IMR-90 (cell line): ENCODE data around the gene CCDC152. TPM values are rescaled to one million over a fixed set of nuclear protein-coding genes. Genes with fewer than 3 reads are reported as not detected.

Source experiments
- ATAC-seq: fragments of 200-7000 bp; cut with Tn5 transposase; 2 replicates; pipeline ENCODE4 v1.9.1; 2020; ENCODE audit warnings: low read depth, mild to moderate bottlenecking, moderate library complexity
- BruUV-seq: library from RNA; stranded (reverse); fragments of 400-500 nt; replicated peaks from 2 replicates; lab custom pipeline; 2021; lab: Mats Ljungman, UMichigan
- CTCF ChIA-PET: fragments of 300-600 bp; formaldehyde crosslinking; extraction: SDS; loops from one replicate; lab custom pipeline; 2021; ENCODE audit warnings: antibody characterized with exemption; lab: Yijun Ruan, JAX
- POLR2A ChIA-PET: fragments of 300-600 bp; sonication (Branson Sonifier 250); formaldehyde crosslinking; loops from one replicate; lab custom pipeline; 2022; ENCODE audit warnings: antibody characterized with exemption; ENCODE audit not compliant: unreplicated experiment; lab: Charles Lee
- DNase-seq: peaks from one replicate; pipeline ENCODE4 v3.0.0; 2013
- H2AFZ ChIP-seq: replicated peaks from 2 replicates; pipeline ENCODE3; 2013; ENCODE audit warnings: low read length, mild to moderate bottlenecking; ENCODE audit not compliant: poor library complexity
- H2AK5ac ChIP-seq: 2 replicates; pipeline ENCODE4 v1.6.1; 2013; ENCODE audit warnings: low read depth, low read length, inconsistent platforms
- H2AK9ac ChIP-seq: replicated peaks from 2 replicates; pipeline ENCODE3; 2013; ENCODE audit warnings: mild to moderate bottlenecking, low read depth, low read length, moderate library complexity; ENCODE audit not compliant: poor library complexity
- H2BK120ac ChIP-seq: 2 replicates; pipeline ENCODE4 v1.6.1; 2013; ENCODE audit warnings: low read depth, low read length, inconsistent platforms
- H2BK15ac ChIP-seq: 3 replicates; pipeline ENCODE4 v1.6.1; 2013; ENCODE audit warnings: low read depth, low read length, inconsistent platforms
- H2BK20ac ChIP-seq: 2 replicates; pipeline ENCODE4 v1.6.1; 2013; ENCODE audit warnings: low read depth, mild to moderate bottlenecking, inconsistent platforms, low read length, moderate library complexity
- H2BK5ac ChIP-seq: 2 replicates; pipeline ENCODE4 v1.6.1; 2013; ENCODE audit warnings: mild to moderate bottlenecking, low read depth, low read length, inconsistent platforms; ENCODE audit not compliant: poor library complexity, severe bottlenecking
- H3K14ac ChIP-seq: replicated peaks from 2 replicates; pipeline ENCODE4 v1.6.1; 2013; ENCODE audit warnings: low read depth, low read length, inconsistent platforms
- H3K18ac ChIP-seq: 2 replicates; pipeline ENCODE4 v1.6.1; 2013; ENCODE audit warnings: low read depth, low read length, control low read depth
- H3K23ac ChIP-seq: 2 replicates; pipeline ENCODE4 v1.6.1; 2013; ENCODE audit warnings: low read depth, low read length, inconsistent platforms
- H3K27ac ChIP-seq: 2 replicates; pipeline ENCODE4 v1.5.1; 2013; ENCODE audit warnings: mild to moderate bottlenecking, control low read depth, low read length; ENCODE audit not compliant: insufficient read depth
- H3K27me3 ChIP-seq: 2 replicates; pipeline ENCODE4 v1.6.1; 2013; ENCODE audit warnings: low read length; ENCODE audit not compliant: control insufficient read depth, insufficient read depth
- H3K36me3 ChIP-seq: 2 replicates; pipeline ENCODE4 v1.6.1; 2013; ENCODE audit warnings: low read length, mixed read lengths; ENCODE audit not compliant: control insufficient read depth, insufficient read depth
- H3K4ac ChIP-seq: 2 replicates; pipeline ENCODE4 v1.6.1; 2013; ENCODE audit warnings: low read depth, low read length, inconsistent platforms
- H3K4me1 ChIP-seq: 2 replicates; pipeline ENCODE4 v1.6.1; 2013; ENCODE audit warnings: low read length, mixed read lengths; ENCODE audit not compliant: control insufficient read depth, insufficient read depth
- H3K4me2 ChIP-seq: 2 replicates; pipeline ENCODE4 v1.6.1; 2013; ENCODE audit warnings: low read depth, mild to moderate bottlenecking, control low read depth, low read length, moderate library complexity
- H3K4me3 ChIP-seq: 2 replicates; pipeline ENCODE4 v1.5.1; 2013; ENCODE audit warnings: low read depth, mild to moderate bottlenecking, control low read depth, low read length, moderate library complexity; ENCODE audit not compliant: insufficient read depth
- H3K56ac ChIP-seq: 2 replicates; pipeline ENCODE4 v1.6.1; 2013; ENCODE audit warnings: low read length, inconsistent platforms; ENCODE audit not compliant: insufficient read depth; ENCODE audit errors: extremely low read depth
- H3K79me1 ChIP-seq, 2 experiments: 2 replicates each; pipeline ENCODE4 v1.6.1; 2013; ENCODE audit warnings: low read length in 2 of 2, inconsistent platforms in 1 of 2, low read depth in 1 of 2
- H3K9ac ChIP-seq: 2 replicates; pipeline ENCODE4 v1.6.1; 2013; ENCODE audit warnings: low read depth, low read length, control low read depth
- H3K9me1 ChIP-seq: 2 replicates; pipeline ENCODE4 v1.6.1; 2013; ENCODE audit warnings: low read length, inconsistent platforms; ENCODE audit not compliant: insufficient read depth
- H3K9me3 ChIP-seq: 2 replicates; pipeline ENCODE4 v1.6.1; 2013; ENCODE audit warnings: low read length; ENCODE audit not compliant: control insufficient read depth, insufficient read depth
- H4K20me1 ChIP-seq: 2 replicates; pipeline ENCODE4 v1.6.1; 2013; ENCODE audit warnings: low read length, inconsistent platforms; ENCODE audit not compliant: insufficient read depth
- H4K5ac ChIP-seq: 2 replicates; pipeline ENCODE4 v1.6.1; 2013; ENCODE audit warnings: mild to moderate bottlenecking, low read depth, low read length, control low read depth
- H4K8ac ChIP-seq, 2 experiments: 2 replicates each; pipeline ENCODE4 v1.6.1; 2013; ENCODE audit warnings: low read depth in 2 of 2, low read length in 2 of 2, control low read depth in 1 of 2, inconsistent platforms in 1 of 2
- H4K91ac ChIP-seq: 2 replicates; pipeline ENCODE4 v1.6.1; 2013; ENCODE audit warnings: low read depth, low read length, inconsistent platforms; ENCODE audit not compliant: insufficient read depth
- BHLHE40 ChIP-seq: fragments of 150-350 bp; IDR thresholded peaks from 2 replicates; pipeline ENCODE4 v1.6.1; 2016; ENCODE audit warnings: mild to moderate bottlenecking, low read depth, low read length
- CEBPB ChIP-seq: IDR thresholded peaks from 2 replicates; pipeline ENCODE4 v1.6.1; 2012; ENCODE audit warnings: low read depth, low read length, improper control_type of control experiment
- ELK1 ChIP-seq: fragments of 150-350 bp; IDR thresholded peaks from 2 replicates; pipeline ENCODE4 v1.6.1; 2016; ENCODE audit warnings: low read depth, mild to moderate bottlenecking, low read length, moderate library complexity, borderline replicate concordance
- FOS ChIP-seq: fragments of 150-350 bp; IDR thresholded peaks from 2 replicates; pipeline ENCODE4 v1.6.1; 2016; ENCODE audit warnings: low read depth, low read length
- MXI1 ChIP-seq: IDR thresholded peaks from 2 replicates; pipeline ENCODE4 v1.6.1; 2012; ENCODE audit warnings: low read depth, mild to moderate bottlenecking, low read length, moderate library complexity, borderline replicate concordance
- NFE2L2 ChIP-seq: fragments of 150-350 bp; IDR thresholded peaks from 2 replicates; pipeline ENCODE4 v1.6.1; 2016; ENCODE audit warnings: low read depth, mild to moderate bottlenecking, low read length
- RAD21 ChIP-seq: IDR thresholded peaks from 2 replicates; pipeline ENCODE4 v1.6.1; 2012; ENCODE audit warnings: low read length, improper control_type of control experiment
- RCOR1 ChIP-seq: IDR thresholded peaks from 2 replicates; pipeline ENCODE4 v1.6.1; 2012; ENCODE audit warnings: mild to moderate bottlenecking, low read length, improper control_type of control experiment; ENCODE audit not compliant: insufficient replicate concordance
- USF2 ChIP-seq: fragments of 150-350 bp; IDR thresholded peaks from 2 replicates; pipeline ENCODE4 v1.6.1; 2017; ENCODE audit warnings: mild to moderate bottlenecking, antibody characterized with exemption, low read length, low read depth
- WGBS, 2 experiments: methylation state at CpG; one replicate each; pipeline versions ENCODE4 v1.1.5 to v1.1.7; 2013; ENCODE audit warnings: missing lambda C conversion rate in 2 of 2; ENCODE audit not compliant: insufficient read length in 1 of 2; ENCODE audit errors: extremely low coverage in 2 of 2; 5-methylcytosine and 5-hydroxymethylcytosine counted together
- dilution Hi-C: fragments of 300-500 bp; cut with HindIII; formaldehyde crosslinking; loops from one replicate; pipeline ENCODE4 v1.14.3; 2018; ENCODE audit warnings: low sequenced_read_pairs; ENCODE audit not compliant: unreplicated experiment
- in situ Hi-C: fragments of 300-500 bp; cut with MboI; formaldehyde crosslinking; loops from 3 replicates; pipeline ENCODE4 v1.14.3; 2019; ENCODE audit warnings: low sequenced_read_pairs, inconsistent platforms, mixed read lengths
- intact Hi-C: fragments of 100-400 bp; cut with micrococcal nuclease; formaldehyde crosslinking; loops from 2 replicates; pipeline ENCODE4 v1.10.0; 2022
- polyA plus RNA-seq, 3 experiments: library from polyadenylated mRNA; depleted of rRNA; stranded (reverse); fragments of >200 nt; gene quantifications; 2 replicates each; pipeline ENCODE4 v1.2.3, GENCODE V29; 2012; ENCODE audit warnings: low replicate concordance in 1 of 3
- total RNA-seq: library from RNA; depleted of rRNA; stranded (reverse); fragments of >200 nt; gene quantifications from 2 replicates; pipeline ENCODE4 v1.2.3, GENCODE V29; 2012

Gene CCDC152
- total and polyA plus RNA-seq, 2 of the 4 experiments (the other 2 are of a cell fraction), result 0.87 to 0.90 TPM

GRCh38 chr5:42787845-42788244, 31.2 kb downstream of the CCDC152 start:
- H2AK5ac ChIP-seq, result no peak overlapping the region
- H4K20me1 ChIP-seq, result no peaks in the 10 kb centered on the region
- no peak for DNase-seq
- in situ Hi-C loops (no loop called here), intact Hi-C loops (no loop called here), dilution Hi-C loops (no loop called here)
- no peak overlapping the region for H3K4ac ChIP-seq
- no peak overlapping the region for H2AK9ac ChIP-seq
- no peak overlapping the region for H3K18ac ChIP-seq
- no peak overlapping the region for H2AFZ ChIP-seq
- H4K5ac ChIP-seq, result no peak overlapping the region
- no peak overlapping the region for H2BK20ac ChIP-seq
- H3K14ac ChIP-seq, result no peak overlapping the region
- CTCF ChIA-PET, result no interaction called here
- no peak overlapping the region for H3K4me3 ChIP-seq
- TF ChIP-seq USF2 (no peak), ELK1 (no peak), FOS (no peak), NFE2L2 (no peak), CEBPB (no peak), BHLHE40 (no peak), RCOR1 (no peak), MXI1 (no peak), RAD21 (no peak)
- no peaks in the 10 kb centered on the region for H3K36me3 ChIP-seq
- H3K27me3 ChIP-seq, result no peaks in the 10 kb centered on the region
- H2BK5ac ChIP-seq, result no peak overlapping the region
- no peak for ATAC-seq
- H3K27ac ChIP-seq, result no peak overlapping the region
- H3K9me1 ChIP-seq, result no peaks in the 10 kb centered on the region
- no peak overlapping the region for H3K56ac ChIP-seq
- no peak overlapping the region for H3K23ac ChIP-seq
- no peak overlapping the region for H2BK120ac ChIP-seq
- no peak overlapping the region for H4K91ac ChIP-seq
- no peaks in the 10 kb centered on the region for H3K9me3 ChIP-seq
- no peak overlapping the region for H3K9ac ChIP-seq
- H4K8ac ChIP-seq, result no peak overlapping the region
- no TSS peak for BruUV-seq
- POLR2A ChIA-PET, result no interaction called here
- no peaks in the 10 kb centered on the region for H3K4me1 ChIP-seq
- H3K4me2 ChIP-seq, result no peak overlapping the region
- no peak overlapping the region for H2BK15ac ChIP-seq
- H3K79me1 ChIP-seq, result no peaks in the 10 kb centered on the region
- no CpG with 5 or more reads among the region's 1 CpG for WGBS, 2 experiments
